NCI-H460 (cell line): Measurements from ENCODE around the gene SUMF1. TPM values are rescaled to one million over a fixed set of nuclear protein-coding genes. Genes with fewer than 3 reads are reported as not detected.

Experiments used
- DNase-seq: peaks from one replicate; pipeline ENCODE4 v3.0.0-alpha.2; 2016; ENCODE audit warnings: low read depth; ENCODE audit errors: extremely low read depth
- total RNA-seq: library from RNA; depleted of rRNA; stranded (reverse); fragments of >200 nt; shearing (Covaris generic); gene quantifications from 2 replicates; pipeline ENCODE4 v1.2.3, GENCODE V29; 2014

Gene SUMF1
- total RNA-seq, 1 experiment from 2014 or later, result 16.9 TPM

DNA sequence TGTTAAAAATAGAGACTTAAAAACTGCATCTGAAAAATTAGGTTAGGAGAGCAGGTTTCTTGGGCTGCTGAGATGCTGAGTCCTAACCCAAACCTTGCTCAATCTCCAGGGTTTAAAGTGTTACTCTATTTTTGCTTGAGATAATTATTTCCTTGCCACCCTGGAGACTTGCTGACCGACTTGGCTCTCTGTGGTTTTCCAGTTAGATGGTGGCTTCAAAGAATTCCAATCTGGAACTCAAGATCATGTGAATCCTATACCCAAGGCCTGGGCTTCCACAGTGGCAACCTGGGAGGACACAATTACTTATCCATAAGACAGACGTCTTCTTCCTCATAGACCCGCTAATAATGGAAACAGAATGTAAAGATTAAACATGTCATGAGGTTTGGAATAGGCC lies 47.7 kb downstream of the SUMF1 start:
- no peak for DNase-seq

DNA sequence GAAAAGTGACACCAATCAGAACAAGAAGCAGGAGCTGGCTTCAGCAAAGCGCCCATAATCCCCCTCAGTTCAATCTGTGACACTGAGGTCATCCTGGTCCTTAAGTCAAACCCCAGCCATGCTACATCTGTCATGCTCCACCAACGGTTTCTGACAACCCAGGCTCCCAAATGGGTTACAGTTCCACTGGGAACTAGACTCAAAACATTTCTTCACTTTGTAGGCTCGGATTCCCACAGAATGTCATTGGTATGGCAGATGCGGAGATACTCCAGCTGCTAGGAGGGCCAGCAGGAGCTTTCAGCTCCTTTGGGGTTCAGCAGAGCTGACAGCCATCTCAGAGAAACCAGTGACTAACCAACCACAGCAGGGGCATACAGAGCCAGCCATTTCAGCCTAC lies 48.9 kb downstream of the SUMF1 start:
- no peak for DNase-seq

DNA sequence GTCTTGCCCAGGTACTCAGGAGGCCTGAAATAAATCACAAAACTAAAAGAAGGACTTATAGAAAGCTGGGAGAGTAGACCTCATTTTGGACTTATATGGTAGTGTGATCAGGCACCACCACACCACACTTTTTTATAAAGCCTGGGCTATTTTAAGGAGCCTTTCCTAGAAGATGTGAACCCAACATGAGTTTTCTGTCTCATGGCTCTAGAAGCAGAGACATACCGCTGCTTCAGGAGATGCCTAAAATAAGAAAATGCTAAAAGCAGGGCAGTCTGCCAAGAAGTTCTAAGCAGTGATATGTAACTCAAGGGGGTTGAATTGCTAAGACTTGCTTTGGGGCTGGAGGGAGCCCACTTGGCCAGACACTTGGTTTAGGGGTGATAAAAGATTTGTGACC lies 49.6 kb downstream of the SUMF1 start:
- DNase-seq, result no peak

DNA sequence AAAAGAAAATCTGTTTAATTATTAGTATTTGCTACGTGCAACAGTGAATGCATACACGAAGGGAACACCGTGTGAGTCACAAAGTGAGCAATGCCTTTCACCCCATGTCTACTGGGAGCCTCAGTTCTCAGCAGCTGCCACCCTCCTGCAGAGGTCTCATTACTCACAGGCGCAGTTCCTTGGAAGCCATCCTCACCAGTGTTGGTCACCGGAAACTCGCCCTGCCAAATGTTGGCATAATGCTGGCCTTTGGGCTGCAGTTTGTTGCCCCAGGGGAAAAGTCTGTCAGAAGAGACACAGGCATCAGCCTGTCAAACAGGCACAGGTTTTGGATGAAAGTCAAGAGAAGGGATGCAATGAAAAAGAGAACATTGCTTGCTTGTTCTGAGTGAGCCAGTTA lies 50.1 kb downstream of the SUMF1 start:
- DNase-seq, result peak; percentile 43

DNA sequence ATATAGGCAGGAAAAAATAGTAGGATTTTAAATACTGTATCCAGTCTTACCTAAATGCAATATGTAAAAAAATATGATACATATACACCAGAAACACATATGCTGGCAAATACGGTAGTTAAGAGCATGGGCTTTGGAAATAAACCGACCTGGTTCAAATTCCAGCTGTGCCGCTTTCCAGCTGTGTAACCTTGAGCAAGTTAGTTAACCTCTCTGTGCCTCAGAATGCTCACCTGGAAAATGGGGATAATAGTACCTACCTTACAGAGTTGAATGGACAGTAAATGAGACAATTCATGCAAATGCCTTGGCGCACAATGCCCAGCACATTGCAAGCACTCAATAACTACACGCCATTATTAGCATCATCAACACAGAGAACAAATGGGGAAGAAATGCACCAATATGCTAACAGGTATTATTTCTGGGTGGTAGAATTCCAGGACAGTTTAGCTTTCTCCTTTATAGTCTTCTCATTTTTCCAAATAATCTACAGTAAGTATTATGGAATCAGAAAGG lies 50.6 kb downstream of the SUMF1 start:
- no peak for DNase-seq

DNA sequence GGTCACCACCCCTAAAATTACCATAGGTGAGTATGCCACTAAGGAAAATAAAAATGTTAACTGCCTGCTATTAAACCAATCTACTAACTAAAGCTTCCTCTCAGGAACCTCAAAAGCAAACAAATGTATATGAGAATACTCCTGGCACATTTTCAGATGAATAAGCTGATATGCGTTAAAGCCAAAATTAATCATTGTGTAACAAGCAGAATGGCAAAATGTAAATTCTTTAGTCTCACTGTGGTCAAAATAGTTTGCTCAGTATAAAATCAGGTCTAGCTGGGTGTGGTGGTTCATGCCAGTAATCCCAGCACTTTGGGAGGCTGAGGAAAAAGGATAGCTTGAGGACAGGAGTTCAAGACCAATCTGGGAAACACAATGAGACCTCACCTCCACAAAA lies 53.6 kb downstream of the SUMF1 start:
- no peak for DNase-seq

DNA sequence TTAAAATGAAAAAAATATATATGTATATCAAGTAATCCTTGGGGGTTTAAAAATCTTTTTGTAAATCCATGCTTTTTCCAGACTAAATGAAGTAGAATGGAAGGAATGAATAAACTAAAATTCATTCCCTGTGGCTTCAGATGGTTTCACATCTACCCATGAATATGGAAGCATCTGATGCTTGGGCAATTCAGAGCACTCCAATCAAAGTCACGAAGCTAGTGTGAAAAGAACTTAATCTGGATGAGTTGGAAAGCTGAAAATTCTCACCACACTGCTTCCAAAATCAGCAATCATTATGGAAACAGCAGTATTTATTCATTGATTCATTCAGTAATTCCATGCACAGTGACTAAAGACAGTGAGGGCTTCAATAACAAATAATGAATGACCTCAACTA lies 55.2 kb downstream of the SUMF1 start:
- DNase-seq, result no peak

DNA sequence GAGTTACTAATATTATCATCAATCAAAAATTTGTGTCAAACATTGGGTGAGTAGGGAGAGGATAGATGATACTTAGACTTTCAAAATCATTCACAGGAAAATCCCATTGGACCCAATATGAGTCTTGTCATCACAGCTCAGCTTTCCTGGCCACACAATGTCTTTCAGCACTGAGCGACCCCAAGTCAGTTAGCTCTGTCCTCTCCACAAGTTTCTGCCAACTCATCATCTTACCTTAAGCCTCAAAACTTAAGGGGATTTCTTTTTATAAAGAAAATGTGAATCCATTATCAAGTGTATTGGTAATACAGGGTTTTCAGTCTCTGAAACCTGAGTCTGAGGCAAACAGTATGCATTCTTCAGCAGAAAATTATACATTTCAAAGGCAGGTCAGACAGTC lies 55.8 kb downstream of the SUMF1 start:
- no peak for DNase-seq

DNA sequence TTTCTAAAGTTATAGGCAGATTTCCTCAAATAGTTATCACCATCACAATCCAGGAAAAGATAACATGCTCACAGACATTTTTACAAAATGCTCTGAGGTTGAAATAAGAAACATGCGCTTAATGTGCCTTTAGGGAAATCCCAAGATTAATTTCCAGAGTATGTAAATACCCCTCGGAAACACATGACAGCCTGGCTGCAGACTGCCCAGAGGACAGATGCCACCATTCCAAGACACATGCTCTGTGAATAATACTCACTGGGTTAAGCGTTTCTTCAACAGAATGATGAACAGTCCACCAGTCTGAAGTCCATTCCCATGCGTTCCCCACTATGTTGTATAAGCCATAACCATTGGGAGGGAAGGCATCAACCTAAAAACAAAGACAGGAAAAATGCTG lies 56.5 kb downstream of the SUMF1 start:
- no peak for DNase-seq

DNA sequence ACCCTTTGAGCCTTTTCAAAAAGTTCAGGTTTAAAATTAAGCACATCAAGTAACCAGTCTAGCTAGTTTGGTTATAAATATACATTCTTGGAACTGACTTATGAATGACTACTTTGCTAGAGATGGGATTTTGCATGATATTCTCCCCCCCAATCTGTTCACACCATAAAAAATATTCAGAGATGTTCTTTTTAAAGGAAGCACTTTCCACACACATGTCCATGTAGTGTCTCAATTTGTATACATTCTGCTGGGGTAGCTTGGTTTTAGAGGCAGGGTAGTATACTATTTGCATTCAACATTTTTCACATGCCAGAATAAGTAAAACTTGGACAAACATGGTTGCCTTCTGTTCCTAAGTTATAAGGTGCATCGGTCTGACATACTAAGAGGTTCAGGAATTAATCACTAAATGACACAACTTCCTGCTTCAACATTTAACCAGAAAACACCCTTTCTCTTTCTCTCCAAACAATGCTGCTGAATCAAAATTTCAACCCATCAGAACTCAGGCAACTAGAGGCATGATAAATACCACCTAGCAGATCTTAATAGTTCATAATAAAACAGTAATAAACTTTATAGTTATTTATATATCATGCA lies 57.0 kb downstream of the SUMF1 start:
- no peak for DNase-seq

DNA sequence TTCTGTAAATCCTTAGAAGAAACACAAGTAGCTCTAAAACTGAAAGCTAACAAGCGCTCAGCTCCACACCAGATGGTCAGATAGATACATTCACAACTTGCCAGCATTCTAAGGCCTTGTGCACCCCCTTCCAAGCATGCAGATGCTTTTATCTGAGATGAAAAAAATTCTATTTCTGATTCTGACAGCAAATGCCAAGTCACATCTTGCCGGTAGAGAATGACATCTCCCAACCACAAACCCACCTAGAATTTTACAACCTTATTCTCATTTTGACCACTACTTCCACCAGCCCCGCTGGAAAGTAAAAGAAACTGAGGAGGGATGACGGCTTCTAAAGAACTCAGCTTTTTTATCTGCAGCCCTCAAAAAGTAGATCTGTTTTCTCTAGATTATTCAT lies 57.7 kb downstream of the SUMF1 start:
- no peak for DNase-seq

DNA sequence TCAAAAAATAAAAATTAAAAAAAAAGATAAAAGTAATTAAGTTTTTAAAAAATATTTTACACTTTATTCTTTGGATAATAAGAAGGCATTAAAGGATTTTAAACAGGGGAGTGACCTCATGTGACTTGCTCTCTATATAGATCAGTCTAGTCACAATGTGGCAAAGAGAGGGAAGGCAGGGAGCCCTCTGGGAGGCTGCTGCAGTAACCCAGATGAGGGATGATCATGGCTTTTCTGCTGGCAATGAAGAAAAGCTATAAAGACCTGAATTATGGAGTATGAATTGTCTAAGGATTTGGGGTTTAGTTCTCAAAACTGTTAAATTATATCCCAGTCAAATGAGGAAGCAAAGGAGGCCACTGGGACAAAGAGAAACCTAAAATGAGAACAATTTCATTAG lies 58.1 kb downstream of the SUMF1 start:
- no peak for DNase-seq

DNA sequence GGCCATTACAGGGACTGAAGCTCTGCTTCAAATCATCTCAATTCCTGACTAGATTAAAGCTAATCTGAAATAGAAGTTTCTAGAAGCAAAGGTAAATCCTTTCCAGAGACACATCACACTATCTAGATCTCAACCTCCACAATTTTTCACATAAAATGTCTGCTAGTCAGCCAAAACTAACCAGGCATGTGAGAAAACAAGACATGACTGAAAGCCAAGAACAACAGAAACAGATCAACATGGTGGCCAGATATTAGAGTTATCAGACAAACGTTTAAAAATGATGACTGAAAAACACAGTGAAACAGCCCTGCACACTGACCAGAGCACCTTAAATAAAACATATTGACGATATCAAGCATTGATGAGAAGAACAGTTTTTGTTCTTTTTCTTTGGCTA lies 59.1 kb downstream of the SUMF1 start:
- DNase-seq, result no peak

DNA sequence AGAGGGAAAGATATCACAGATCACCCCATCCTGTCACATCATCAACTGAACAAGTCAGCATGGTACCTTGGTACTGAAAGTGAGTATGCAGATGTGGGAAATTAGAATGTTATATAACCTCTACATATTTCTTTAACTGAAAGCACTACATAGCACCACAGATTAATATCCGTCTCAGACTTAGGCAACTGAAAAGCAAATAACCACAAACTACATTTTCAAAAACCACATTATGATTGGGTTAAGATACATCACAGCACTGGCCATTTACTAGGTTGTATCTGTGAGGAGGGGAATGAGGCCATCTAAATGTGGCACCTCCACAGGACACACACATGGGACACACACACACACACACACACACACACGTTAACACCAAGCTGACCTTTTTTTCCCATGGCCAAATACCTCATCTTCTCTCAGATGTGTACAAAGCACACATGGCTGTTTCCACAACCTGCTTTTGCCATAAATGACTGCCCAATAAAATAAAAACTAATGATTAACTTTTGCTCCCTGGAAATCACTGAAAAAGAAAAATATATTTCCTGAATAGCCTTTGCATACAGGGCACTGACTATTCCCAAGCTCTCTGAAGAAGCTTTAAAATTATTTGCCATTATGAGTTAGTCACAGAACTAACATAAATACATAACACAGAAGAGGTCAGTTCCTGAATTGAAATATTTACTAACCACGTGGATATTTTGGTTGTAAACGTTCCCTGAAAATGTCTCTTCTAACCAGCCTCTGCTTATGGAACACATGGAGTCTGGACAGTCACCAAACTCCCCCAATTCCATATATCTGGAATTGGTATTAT lies 60.1 kb downstream of the SUMF1 start:
- DNase-seq, result no peak

DNA sequence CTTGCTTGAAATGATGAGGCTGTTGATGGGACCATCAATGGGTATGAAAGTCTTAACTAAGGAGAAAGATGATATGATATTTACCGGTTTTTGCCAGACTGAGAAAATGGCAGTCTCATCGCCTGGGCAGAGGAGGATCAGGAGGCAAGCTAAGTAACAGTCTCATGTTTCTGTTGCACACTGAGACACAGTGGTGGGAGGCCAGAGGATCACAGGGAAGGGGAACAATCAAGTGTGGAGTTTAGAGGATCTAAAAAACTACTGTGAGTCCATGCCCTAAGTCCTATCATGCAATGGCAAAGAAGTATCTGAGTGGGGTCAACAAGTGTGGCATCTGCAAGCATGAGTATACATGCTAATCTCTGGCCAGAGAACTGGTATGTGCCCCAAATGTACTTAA lies 62.2 kb downstream of the SUMF1 start:
- DNase-seq, result no peak

DNA sequence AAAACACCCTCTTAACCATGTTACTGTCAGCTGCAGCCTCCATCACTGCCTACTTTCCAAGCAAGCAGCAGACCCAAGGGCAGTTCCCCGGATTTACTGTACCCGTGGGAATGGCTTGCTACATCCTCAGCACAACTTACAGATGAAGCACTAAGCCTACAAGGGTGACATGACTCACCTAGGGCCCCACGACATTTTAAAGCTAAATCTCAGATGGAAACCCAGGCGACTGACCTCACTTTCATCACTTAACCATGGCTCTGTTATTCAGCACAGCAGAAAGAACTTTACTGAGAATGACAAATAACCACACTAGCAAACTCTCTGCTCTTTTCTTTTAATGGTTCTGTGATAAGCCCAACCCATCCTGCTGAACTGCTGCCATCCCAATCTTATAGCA lies 65.6 kb downstream of the SUMF1 start:
- DNase-seq, result no peak

DNA sequence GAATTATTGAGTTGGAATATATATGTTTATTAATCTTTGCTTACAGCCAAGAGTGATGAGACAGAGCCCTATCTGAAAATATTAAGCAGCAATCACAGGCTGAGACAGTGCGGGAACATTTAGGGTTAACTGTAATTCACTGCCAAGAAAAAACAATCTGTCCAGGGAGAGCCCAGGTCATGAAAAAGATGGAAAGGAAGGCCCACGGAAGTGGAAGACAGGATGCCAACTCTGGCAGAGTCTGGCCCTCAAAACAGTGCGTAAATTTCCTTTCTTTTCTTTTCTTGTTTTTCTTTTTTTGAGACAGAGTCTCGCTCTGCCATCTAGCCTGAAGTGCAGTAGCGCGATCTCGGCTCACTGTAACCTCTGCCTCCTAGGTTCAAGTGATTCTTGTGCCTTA lies 67.6 kb downstream of the SUMF1 start:
- DNase-seq, result no peak

DNA sequence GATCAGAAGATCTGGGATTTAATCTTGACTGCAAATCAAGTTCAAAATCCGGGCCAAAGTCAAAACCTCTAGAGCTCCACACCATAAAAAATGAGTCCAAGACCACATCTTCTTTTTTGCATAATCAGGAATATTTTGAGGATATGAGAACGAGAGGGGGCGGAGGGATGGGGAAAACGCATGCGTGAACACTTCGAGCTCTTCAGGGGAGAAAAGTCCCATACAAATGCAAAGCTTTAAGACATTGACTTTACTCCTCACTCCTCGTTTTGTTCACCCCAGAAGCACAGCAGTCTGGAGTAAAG lies 68.2 kb downstream of the SUMF1 start:
- DNase-seq, result no peak

DNA sequence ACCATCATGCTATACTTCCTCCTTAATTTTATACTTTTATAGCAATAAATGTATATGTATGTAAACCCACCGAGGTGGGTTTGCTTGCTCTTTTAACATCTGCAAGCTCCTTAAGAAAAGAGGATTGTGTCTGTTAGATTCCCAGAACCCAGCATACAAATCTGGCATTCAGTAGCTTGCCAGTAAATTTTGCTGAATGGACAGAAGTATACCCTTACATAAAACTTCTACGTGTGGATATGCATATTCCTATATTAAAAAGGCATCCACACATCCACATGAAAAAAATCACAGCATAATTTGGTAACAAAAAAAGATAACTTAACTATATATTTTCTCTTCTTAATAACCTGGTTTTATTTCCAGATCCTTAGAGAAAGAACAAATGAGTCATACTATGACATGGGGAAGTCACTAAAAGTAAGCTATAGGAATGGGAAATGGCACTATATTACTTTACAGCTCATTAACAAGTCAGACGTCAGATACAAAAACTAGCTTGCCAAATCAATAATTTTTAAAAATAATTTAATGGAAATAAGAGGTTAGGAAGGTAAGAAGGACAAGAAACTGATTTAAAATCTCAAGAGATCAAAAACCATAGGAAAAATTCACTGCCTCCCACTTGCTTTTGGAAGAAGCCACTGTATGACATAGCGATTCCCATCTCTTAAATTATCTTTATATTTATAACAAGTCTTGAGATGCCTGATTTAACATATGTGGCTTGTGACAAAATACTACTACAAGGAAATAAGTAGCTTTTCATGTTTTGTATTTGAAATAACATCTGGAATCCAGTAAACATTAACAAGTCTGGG lies 68.7 kb downstream of the SUMF1 start:
- no peak for DNase-seq

DNA sequence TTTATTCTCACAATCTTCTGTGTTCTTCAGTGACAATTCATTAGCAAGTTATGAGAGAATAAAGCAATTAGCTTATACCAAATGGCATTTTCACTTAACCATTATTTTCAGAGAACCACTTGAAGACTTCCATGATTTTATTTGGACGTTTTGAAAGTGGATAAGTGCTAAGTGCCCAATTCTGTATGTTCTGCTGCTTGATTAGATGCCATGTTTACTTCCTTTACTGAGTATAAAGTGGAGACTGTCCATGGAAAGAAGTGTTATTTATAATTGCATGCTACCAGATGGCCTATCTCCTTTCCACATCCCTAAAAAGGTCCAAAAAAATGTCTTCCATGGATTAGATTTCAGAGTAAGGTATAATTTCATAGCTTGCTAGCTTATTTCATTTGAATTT lies 69.6 kb downstream of the SUMF1 start:
- DNase-seq, result no peak

DNA sequence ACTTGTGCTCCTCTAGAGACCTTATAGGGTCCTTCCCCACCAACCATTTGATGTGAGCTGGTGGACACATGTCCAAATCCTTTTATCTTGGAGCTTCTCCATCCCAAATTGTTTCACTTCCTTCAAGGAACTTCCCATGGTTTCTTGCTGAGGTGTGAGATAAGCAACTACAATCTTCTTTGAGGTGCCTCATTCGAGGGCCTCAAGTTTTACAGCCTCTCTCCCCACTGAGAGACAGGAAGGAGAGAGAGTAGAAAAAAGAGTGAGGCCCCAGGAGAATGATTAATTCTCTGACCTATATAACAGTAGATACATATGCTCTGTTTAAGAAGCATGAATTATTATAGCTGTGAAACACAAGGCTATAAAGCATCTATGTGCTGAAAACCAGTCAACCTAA lies 70.5 kb downstream of the SUMF1 start:
- DNase-seq, result no peak

DNA sequence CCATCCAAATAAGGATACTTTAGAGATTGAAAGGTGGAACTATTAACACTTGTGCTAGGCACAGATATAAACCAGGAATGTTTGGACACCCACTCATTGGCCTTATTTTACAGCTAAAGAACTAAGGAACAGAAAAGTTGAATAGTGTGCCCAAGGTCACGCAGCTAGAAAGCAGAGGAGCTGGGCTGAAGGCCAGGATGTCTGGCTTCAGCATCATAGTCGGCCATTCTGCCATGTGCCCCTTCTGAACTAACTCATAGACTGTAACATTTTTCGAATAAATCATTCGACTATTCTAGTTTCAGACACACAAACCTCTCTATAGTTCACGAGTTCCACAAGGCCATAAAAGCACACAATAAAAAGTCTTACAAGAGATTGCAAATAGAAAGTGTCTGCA lies 71.1 kb downstream of the SUMF1 start:
- no peak for DNase-seq
